ENCODE measurements around the gene MUC4.

The MUC4 gene

GRCh38 chr3:195769551-195769950 lies 42.2 kb downstream of the MUC4 start:
- H3K4me3 ChIP-seq (ENCODE audit: low read depth, low read length) = no peak overlapping the region
- no peak for DNase-seq (ENCODE audit: low read depth)
- no peak for TF ChIP-seq CTCF (IDR thresholded peaks at IDR 0.05; ENCODE audit: low read depth, low read length, missing control alignments)
- in situ Hi-C loops (cut with HindIII; ENCODE audit: low sequenced_read_pairs) = no loop called here

- DNase-seq (ENCODE audit: low read depth) = no peak
- H3K4me3 ChIP-seq (ENCODE audit: low read depth, low read length) = no peak overlapping the region
- in situ Hi-C loops (cut with HindIII; ENCODE audit: low sequenced_read_pairs) = no loop called here
- no peak for TF ChIP-seq CTCF (IDR thresholded peaks at IDR 0.05; ENCODE audit: low read depth, low read length, missing control alignments)
Observed at GRCh38 chr3:195768831-195769303, 42.9 kb downstream of the MUC4 start.

GRCh38 chr3:195768414-195768813 lies 43.3 kb downstream of the MUC4 start:
- no peak for TF ChIP-seq CTCF (IDR thresholded peaks at IDR 0.05; ENCODE audit: low read depth, low read length, missing control alignments)
- in situ Hi-C loops (cut with HindIII; ENCODE audit: low sequenced_read_pairs) = no loop called here
- no peak for DNase-seq (ENCODE audit: low read depth)
- no peak overlapping the region for H3K4me3 ChIP-seq (ENCODE audit: low read depth, low read length)

GRCh38 chr3:195767792-195768191 lies 43.9 kb downstream of the MUC4 start:
- in situ Hi-C loops (cut with HindIII; ENCODE audit: low sequenced_read_pairs) = no loop called here
- no peak overlapping the region for H3K4me3 ChIP-seq (ENCODE audit: low read depth, low read length)
- TF ChIP-seq CTCF (IDR thresholded peaks at IDR 0.05; ENCODE audit: low read depth, low read length, missing control alignments) = no peak
- no peak for DNase-seq (ENCODE audit: low read depth)

- no peak for TF ChIP-seq CTCF (IDR thresholded peaks at IDR 0.05; ENCODE audit: low read depth, low read length, missing control alignments)
- DNase-seq (ENCODE audit: low read depth) = no peak
- no peak overlapping the region for H3K4me3 ChIP-seq (ENCODE audit: low read depth, low read length)
- in situ Hi-C loops (cut with HindIII; ENCODE audit: low sequenced_read_pairs) = no loop called here
Observed at GRCh38 chr3:195766671-195767070, 45.1 kb downstream of the MUC4 start.

GRCh38 chr3:195764961-195765706 lies 46.6 kb downstream of the MUC4 start:
- H3K4me3 ChIP-seq (ENCODE audit: low read depth, low read length) = no peak overlapping the region
- no peak for DNase-seq (ENCODE audit: low read depth)
- in situ Hi-C loops (cut with HindIII; ENCODE audit: low sequenced_read_pairs) = no loop called here
- no peak for TF ChIP-seq CTCF (IDR thresholded peaks at IDR 0.05; ENCODE audit: low read depth, low read length, missing control alignments)
